Activated CD8-positive, alpha-beta T cell treated with anti-CD3 and anti-CD28 coated beads for 36 hours (primary cell): ENCODE results near the gene CEBPZOS. TPM values are rescaled to one million over a fixed set of nuclear protein-coding genes. Genes with fewer than 3 reads are reported as not detected.

Experiments used
- total RNA-seq, 2 experiments: library from RNA; stranded (reverse); gene quantifications; one replicate each; pipeline ENCODE4 v1.2.3, GENCODE V29; 2021

CEBPZOS gene
- total RNA-seq, 2 experiments from 2014 or later: 43.7 to 48.4 TPM

Other genes starting within 250 kb of the CEBPZOS start
- gene STRN, start 230.0 kb upstream of the CEBPZOS start, total RNA-seq: 10 to 100 TPM; 24.0 to 25.9 TPM
- 10 to 100 TPM; 15.2 to 18.2 TPM for gene HEATR5B, start 112.1 kb upstream of the CEBPZOS start, total RNA-seq
- 10 to 100 TPM in 1 of 2 experiments, 1 to 10 TPM in 1; 9.9 to 11.7 TPM for gene GPATCH11, start 112.0 kb upstream of the CEBPZOS start, total RNA-seq
- gene EIF2AK2, start 39.5 kb upstream of the CEBPZOS start, total RNA-seq: 10 to 100 TPM; 43.1 to 49.3 TPM
- gene SULT6B1, start 7.8 kb upstream of the CEBPZOS start, total RNA-seq: not detected
- 10 to 100 TPM; 69.2 to 78.6 TPM for gene CEBPZ, start 35.1 kb downstream of the CEBPZOS start, total RNA-seq
- 10 to 100 TPM; 18.4 to 22.5 TPM for gene NDUFAF7, start 35.2 kb downstream of the CEBPZOS start, total RNA-seq
- 10 to 100 TPM; 23.8 to 25.6 TPM for gene PRKD3, start 128.3 kb downstream of the CEBPZOS start, total RNA-seq
- under 1 TPM; 0.29 to 0.56 TPM for gene QPCT, start 148.1 kb downstream of the CEBPZOS start, total RNA-seq